Ovary (tissue), 3 donors: ENCODE data around the gene HCN2.

Experiments used
- CTCF ChIP-seq, 3 donors: fragments of 450-650 bp in 2 of 3; fragments of 200-600 bp in 1 of 3; IDR thresholded peaks; one replicate each; pipeline versions ENCODE4 v1.5.1 to v1.8.0; 2016 to 2022; ENCODE audit warnings: antibody characterized with exemption in 3 of 3, mild to moderate bottlenecking in 1 of 3
- EP300 ChIP-seq: sonication (generic); formaldehyde crosslinking; IDR thresholded peaks from one replicate; pipeline ENCODE4 v1.6.1; 2017; ENCODE audit warnings: antibody characterized with exemption
- POLR2A ChIP-seq: fragments of 450-650 bp; IDR thresholded peaks from one replicate; pipeline ENCODE4 v1.6.1; 2017; ENCODE audit warnings: antibody characterized with exemption, mild to moderate bottlenecking, moderate library complexity
- donor health status: DM: no; HTN: no; CAD: no.

GRCh38 chr19:651114-651818 is 61.6 kb downstream of the HCN2 start:
- TF ChIP-seq POLR2A = no peak
- TF ChIP-seq CTCF (IDR thresholded peaks at IDR 0.05) = no peak
- no peak for TF ChIP-seq EP300
